RWPE2 (cell line): ENCODE results near the gene PLEKHA8.

Experiments used
- ATAC-seq: fragments of 200-7000 bp; cut with Tn5 transposase; 3 replicates; pipeline ENCODE4 v1.9.1; 2021; ENCODE audit warnings: low read depth
- DNase-seq: peaks from one replicate; pipeline ENCODE4 v3.0.0-alpha.2; 2020; ENCODE audit warnings: low spot score
- H3K27ac ChIP-seq: fragments of 450-650 bp; 2 replicates; pipeline ENCODE4 v1.5.1; 2017; ENCODE audit warnings: mild to moderate bottlenecking; ENCODE audit not compliant: poor library complexity, severe bottlenecking
- H3K27me3 ChIP-seq: fragments of 250-450 bp; sonication (Bioruptor Pico); 2 replicates; pipeline ENCODE4 v1.5.1; 2021; ENCODE audit warnings: mild to moderate bottlenecking, moderate library complexity; ENCODE audit not compliant: insufficient read depth, poor library complexity, severe bottlenecking
- H3K36me3 ChIP-seq: fragments of 250-450 bp; sonication (Bioruptor Pico); 2 replicates; pipeline ENCODE4 v1.5.1; 2020; ENCODE audit warnings: low read depth, mild to moderate bottlenecking, moderate library complexity
- H3K4me1 ChIP-seq: fragments of 250-450 bp; sonication (Bioruptor Pico); 2 replicates; pipeline ENCODE4 v1.5.1; 2021; ENCODE audit warnings: mild to moderate bottlenecking, moderate library complexity; ENCODE audit not compliant: insufficient read depth, poor library complexity, severe bottlenecking
- H3K4me3 ChIP-seq: fragments of 250-450 bp; sonication (Bioruptor Pico); 2 replicates; pipeline ENCODE4 v1.5.1; 2021; ENCODE audit warnings: mild to moderate bottlenecking, moderate library complexity; ENCODE audit not compliant: severe bottlenecking
- H3K9me3 ChIP-seq: fragments of 250-450 bp; sonication (Bioruptor Pico); 2 replicates; pipeline ENCODE4 v1.5.1; 2021; ENCODE audit warnings: mild to moderate bottlenecking, moderate library complexity; ENCODE audit not compliant: severe bottlenecking
- TF ChIP-seq, protein P1 (sequence below): fragments of 450-650 bp; IDR thresholded peaks from one replicate; pipeline ENCODE4 v1.5.1; 2017; ENCODE audit warnings: mild to moderate bottlenecking, moderate library complexity; ENCODE audit not compliant: poor library complexity, severe bottlenecking

The PLEKHA8 gene

DNA sequence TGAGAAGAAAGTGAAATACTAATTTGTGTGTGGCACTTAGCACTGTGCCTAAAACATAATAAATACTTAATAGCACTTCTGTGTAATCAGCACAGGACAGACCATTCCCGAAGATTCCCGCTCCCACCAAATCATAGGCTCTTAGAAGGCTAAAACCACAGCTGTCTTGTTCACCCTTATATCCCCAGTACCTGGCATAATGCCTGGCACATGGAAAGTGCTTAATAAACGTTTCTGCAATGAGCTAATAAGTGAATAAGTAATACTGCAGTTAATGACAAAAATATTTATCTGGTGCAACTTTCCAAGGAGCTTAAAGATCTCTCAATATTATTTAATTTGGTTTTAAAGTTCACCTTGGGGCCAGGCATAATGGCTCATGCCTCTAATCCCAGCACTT lies 149.8 kb downstream of the PLEKHA8 start:
- Histone ChIP-seq H3K27ac (no peak overlapping the region), H3K27me3 (no peaks in the 10 kb centered on the region), H3K9me3 (no peaks in the 10 kb centered on the region), H3K4me1 (no peaks in the 10 kb centered on the region), H3K36me3 (no peaks in the 10 kb centered on the region), H3K4me3 (no peak overlapping the region)
- no peak for ATAC-seq
- TF ChIP-seq, protein P1, sequence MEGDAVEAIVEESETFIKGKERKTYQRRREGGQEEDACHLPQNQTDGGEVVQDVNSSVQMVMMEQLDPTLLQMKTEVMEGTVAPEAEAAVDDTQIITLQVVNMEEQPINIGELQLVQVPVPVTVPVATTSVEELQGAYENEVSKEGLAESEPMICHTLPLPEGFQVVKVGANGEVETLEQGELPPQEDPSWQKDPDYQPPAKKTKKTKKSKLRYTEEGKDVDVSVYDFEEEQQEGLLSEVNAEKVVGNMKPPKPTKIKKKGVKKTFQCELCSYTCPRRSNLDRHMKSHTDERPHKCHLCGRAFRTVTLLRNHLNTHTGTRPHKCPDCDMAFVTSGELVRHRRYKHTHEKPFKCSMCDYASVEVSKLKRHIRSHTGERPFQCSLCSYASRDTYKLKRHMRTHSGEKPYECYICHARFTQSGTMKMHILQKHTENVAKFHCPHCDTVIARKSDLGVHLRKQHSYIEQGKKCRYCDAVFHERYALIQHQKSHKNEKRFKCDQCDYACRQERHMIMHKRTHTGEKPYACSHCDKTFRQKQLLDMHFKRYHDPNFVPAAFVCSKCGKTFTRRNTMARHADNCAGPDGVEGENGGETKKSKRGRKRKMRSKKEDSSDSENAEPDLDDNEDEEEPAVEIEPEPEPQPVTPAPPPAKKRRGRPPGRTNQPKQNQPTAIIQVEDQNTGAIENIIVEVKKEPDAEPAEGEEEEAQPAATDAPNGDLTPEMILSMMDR, result no peak
- no peak for DNase-seq

DNA sequence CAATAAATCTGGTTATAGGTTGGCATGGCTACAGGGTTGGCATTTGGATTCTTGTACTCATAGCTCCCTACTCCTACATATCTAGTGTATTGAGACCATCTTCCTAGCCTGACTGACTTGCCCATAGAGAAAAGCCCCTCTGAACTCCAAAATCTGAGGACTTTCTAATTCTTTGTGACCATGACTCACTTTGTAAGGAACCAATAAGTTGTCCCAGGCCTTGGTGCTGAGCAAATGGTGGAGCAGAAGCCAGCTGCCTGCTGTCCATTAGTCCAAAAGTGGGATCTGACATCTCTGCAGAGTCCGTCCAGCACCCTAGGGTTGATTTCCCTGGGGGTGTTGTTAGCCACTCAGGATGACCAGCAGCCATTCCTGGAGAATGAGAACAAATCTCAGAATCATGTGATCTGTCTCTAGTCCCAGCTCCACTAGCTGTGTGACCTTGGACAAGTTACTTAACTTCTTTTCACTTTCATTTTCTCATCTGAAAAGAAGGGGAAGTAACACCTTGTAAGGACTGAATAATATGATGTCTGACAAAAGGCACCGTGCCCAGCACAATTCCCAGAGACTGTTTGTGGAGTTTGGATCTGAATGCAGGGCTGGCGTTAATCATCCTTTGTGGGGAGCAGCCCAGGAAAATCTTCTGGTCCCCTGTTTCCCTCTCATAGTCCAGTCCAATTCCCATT lies 150.7 kb downstream of the PLEKHA8 start:
- TF ChIP-seq, protein P1, result no peak
- H3K27me3 ChIP-seq, result no peaks in the 10 kb centered on the region
- no peak for DNase-seq
- no peaks in the 10 kb centered on the region for H3K36me3 ChIP-seq
- H3K4me1 ChIP-seq, result no peaks in the 10 kb centered on the region
- no peaks in the 10 kb centered on the region for H3K9me3 ChIP-seq
- no peak for ATAC-seq
- H3K4me3 ChIP-seq, result no peak overlapping the region
- no peak overlapping the region for H3K27ac ChIP-seq
